ENCODE data around the gene MACROH2A1.

GRCh38 chr5:135343413-135343812, 55.6 kb downstream of the MACROH2A1 start:
- TF ChIP-seq, protein P1, sequence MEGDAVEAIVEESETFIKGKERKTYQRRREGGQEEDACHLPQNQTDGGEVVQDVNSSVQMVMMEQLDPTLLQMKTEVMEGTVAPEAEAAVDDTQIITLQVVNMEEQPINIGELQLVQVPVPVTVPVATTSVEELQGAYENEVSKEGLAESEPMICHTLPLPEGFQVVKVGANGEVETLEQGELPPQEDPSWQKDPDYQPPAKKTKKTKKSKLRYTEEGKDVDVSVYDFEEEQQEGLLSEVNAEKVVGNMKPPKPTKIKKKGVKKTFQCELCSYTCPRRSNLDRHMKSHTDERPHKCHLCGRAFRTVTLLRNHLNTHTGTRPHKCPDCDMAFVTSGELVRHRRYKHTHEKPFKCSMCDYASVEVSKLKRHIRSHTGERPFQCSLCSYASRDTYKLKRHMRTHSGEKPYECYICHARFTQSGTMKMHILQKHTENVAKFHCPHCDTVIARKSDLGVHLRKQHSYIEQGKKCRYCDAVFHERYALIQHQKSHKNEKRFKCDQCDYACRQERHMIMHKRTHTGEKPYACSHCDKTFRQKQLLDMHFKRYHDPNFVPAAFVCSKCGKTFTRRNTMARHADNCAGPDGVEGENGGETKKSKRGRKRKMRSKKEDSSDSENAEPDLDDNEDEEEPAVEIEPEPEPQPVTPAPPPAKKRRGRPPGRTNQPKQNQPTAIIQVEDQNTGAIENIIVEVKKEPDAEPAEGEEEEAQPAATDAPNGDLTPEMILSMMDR (IDR thresholded peaks at IDR 0.05; ENCODE audit: insufficient read depth, low read length, poor library complexity, severe bottlenecking) = no peak
- TF ChIP-seq EZH2phosphoT487 (conservative IDR thresholded peaks at IDR 0.05; ENCODE audit: low read length) = no peak
